OCI-LY3 (cell line): ENCODE data around the gene TAF3.

Source experiments
- H2AFZ ChIP-seq: fragments of 200-600, 300-600 bp; shearing (Covaris generic); 2 replicates; pipeline ENCODE4 v1.6.0; 2014; ENCODE audit warnings: antibody characterized with exemption, low read depth, low read length
- H3K27ac ChIP-seq: fragments of 200-600, 300-600 bp; sonication (generic); 2 replicates; pipeline ENCODE4 v1.5.1; 2014; ENCODE audit warnings: mild to moderate bottlenecking, low read length, moderate library complexity, mixed read lengths
- H3K27me3 ChIP-seq: fragments of 200-600, 300-600 bp; sonication (generic); 2 replicates; pipeline ENCODE4 v1.6.1; 2014; ENCODE audit warnings: low read depth, low read length, mixed read lengths
- H3K36me3 ChIP-seq: fragments of 200-600, 300-600 bp; sonication (generic); replicated peaks from 2 replicates; pipeline ENCODE3; 2014; ENCODE audit warnings: low read depth, low read length, mixed read lengths
- H3K4me1 ChIP-seq: fragments of 300-600, 200-600 bp; sonication (generic); 2 replicates; pipeline ENCODE4 v1.6.1; 2014; ENCODE audit warnings: low read length, mixed read lengths
- H3K4me2 ChIP-seq: fragments of 200-600, 300-600 bp; sonication (generic); 2 replicates; pipeline ENCODE4 v1.6.1; 2014; ENCODE audit warnings: low read length, mixed read lengths
- H3K4me3 ChIP-seq: fragments of 300-600, 200-600 bp; sonication (generic); 2 replicates; pipeline ENCODE4 v1.5.1; 2014; ENCODE audit warnings: antibody characterized with exemption, mild to moderate bottlenecking, low read length, moderate library complexity
- H3K79me2 ChIP-seq: fragments of 300-600, 200-600 bp; shearing (Covaris generic); 2 replicates; pipeline ENCODE4 v1.6.1; 2014; ENCODE audit warnings: mild to moderate bottlenecking, low read length, mixed read lengths
- H3K9ac ChIP-seq: fragments of 300-600, 200-600 bp; shearing (Covaris generic); 2 replicates; pipeline ENCODE4 v1.6.0; 2014; ENCODE audit warnings: mild to moderate bottlenecking, low read length, moderate library complexity
- H3K9me3 ChIP-seq: fragments of 200-600, 300-600 bp; shearing (Covaris generic); 2 replicates; pipeline ENCODE4 v1.6.1; 2014; ENCODE audit warnings: low read length, mixed read lengths; ENCODE audit not compliant: insufficient read depth
- H4K20me1 ChIP-seq: fragments of 200-600, 300-600 bp; sonication (generic); 2 replicates; pipeline ENCODE4 v1.6.1; 2016; ENCODE audit warnings: low read length, mixed read lengths; ENCODE audit not compliant: insufficient read depth
- EZH2phosphoT487 ChIP-seq: fragments of 200-600 bp; shearing (Covaris generic); IDR thresholded peaks from 2 replicates; pipeline ENCODE4 v1.6.1; 2018; ENCODE audit warnings: antibody characterized with exemption, mixed run types, low read depth
- TF ChIP-seq, protein P1 (sequence below): fragments of 200-600, 300-600 bp; sonication (generic); IDR thresholded peaks from 2 replicates; pipeline ENCODE4 v1.5.1; 2014; ENCODE audit warnings: antibody characterized with exemption, low read length, low read depth

The TAF3 gene

GRCh38 chr10:7908541-7909210 is 90.4 kb downstream of the TAF3 start:
- no peak overlapping the region for H3K9ac ChIP-seq
- H3K27me3 ChIP-seq: no peaks in the 10 kb centered on the region
- TF ChIP-seq, protein P1, sequence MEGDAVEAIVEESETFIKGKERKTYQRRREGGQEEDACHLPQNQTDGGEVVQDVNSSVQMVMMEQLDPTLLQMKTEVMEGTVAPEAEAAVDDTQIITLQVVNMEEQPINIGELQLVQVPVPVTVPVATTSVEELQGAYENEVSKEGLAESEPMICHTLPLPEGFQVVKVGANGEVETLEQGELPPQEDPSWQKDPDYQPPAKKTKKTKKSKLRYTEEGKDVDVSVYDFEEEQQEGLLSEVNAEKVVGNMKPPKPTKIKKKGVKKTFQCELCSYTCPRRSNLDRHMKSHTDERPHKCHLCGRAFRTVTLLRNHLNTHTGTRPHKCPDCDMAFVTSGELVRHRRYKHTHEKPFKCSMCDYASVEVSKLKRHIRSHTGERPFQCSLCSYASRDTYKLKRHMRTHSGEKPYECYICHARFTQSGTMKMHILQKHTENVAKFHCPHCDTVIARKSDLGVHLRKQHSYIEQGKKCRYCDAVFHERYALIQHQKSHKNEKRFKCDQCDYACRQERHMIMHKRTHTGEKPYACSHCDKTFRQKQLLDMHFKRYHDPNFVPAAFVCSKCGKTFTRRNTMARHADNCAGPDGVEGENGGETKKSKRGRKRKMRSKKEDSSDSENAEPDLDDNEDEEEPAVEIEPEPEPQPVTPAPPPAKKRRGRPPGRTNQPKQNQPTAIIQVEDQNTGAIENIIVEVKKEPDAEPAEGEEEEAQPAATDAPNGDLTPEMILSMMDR: no peak
- no peak for TF ChIP-seq EZH2phosphoT487
- H3K9me3 ChIP-seq: no peaks in the 10 kb centered on the region
- H2AFZ ChIP-seq: no peak overlapping the region
- H3K36me3 ChIP-seq: no peaks in the 10 kb centered on the region
- H3K4me2 ChIP-seq: no peak overlapping the region
- no peaks in the 10 kb centered on the region for H4K20me1 ChIP-seq
- no peak overlapping the region for H3K4me3 ChIP-seq
- no peaks in the 10 kb centered on the region for H3K4me1 ChIP-seq
- no peak overlapping the region for H3K27ac ChIP-seq
- no peaks in the 10 kb centered on the region for H3K79me2 ChIP-seq

- H3K36me3 ChIP-seq: no peaks in the 10 kb centered on the region
- no peak overlapping the region for H3K4me3 ChIP-seq
- H3K4me1 ChIP-seq: peaks cover 3% of the 10 kb centered on the region
- TF ChIP-seq, protein P1: no peak
- no peak for TF ChIP-seq EZH2phosphoT487
- no peak overlapping the region for H3K27ac ChIP-seq
- no peak overlapping the region for H2AFZ ChIP-seq
- no peaks in the 10 kb centered on the region for H3K79me2 ChIP-seq
- no peak overlapping the region; the same call in 1 of the 2 replicates for H3K4me2 ChIP-seq
- no peaks in the 10 kb centered on the region for H3K9me3 ChIP-seq
- no peaks in the 10 kb centered on the region for H4K20me1 ChIP-seq
- H3K9ac ChIP-seq: no peak overlapping the region
- H3K27me3 ChIP-seq: no peaks in the 10 kb centered on the region
Measured at GRCh38 chr10:7913126-7913872, 95.0 kb downstream of the TAF3 start.

DNA sequence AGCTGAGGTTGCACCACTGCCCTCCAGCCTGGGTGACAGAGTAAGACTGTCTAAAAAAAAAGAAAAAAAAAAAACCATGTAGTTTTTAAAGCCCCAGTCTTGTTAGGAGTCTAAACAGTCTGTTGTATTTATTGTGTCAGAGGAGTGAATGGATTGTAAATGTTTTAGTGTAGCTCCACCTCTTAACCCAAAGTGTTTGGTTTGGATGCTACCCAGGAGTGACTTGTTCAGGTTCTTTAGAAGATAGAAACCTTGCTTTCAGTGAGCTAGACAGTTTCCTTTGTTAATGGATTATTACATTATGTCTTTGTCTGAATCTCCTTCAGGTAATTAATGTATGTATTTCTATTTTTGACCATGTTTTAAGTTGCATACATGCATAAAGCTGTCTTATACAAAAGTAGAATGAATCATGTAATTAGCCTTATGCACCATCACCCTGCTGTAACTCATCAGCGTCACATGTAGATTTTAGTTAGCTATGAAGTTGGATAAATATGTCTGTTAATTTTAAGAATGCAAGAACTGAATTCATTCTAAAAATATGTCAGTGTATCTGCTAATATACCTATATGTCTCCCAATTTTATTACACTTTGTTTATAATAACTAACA is 97.7 kb downstream of the TAF3 start:
- no peaks in the 10 kb centered on the region for H3K27me3 ChIP-seq
- H3K4me2 ChIP-seq: no peak overlapping the region
- H3K27ac ChIP-seq: no peak overlapping the region
- no peak for TF ChIP-seq EZH2phosphoT487
- TF ChIP-seq, protein P1: no peak
- peaks cover 3% of the 10 kb centered on the region for H3K4me1 ChIP-seq
- no peak overlapping the region for H3K4me3 ChIP-seq
- H3K36me3 ChIP-seq: no peaks in the 10 kb centered on the region
- H3K9me3 ChIP-seq: no peaks in the 10 kb centered on the region
- H3K79me2 ChIP-seq: no peaks in the 10 kb centered on the region
- H4K20me1 ChIP-seq: no peaks in the 10 kb centered on the region
- H3K9ac ChIP-seq: no peak overlapping the region
- no peak overlapping the region for H2AFZ ChIP-seq

DNA sequence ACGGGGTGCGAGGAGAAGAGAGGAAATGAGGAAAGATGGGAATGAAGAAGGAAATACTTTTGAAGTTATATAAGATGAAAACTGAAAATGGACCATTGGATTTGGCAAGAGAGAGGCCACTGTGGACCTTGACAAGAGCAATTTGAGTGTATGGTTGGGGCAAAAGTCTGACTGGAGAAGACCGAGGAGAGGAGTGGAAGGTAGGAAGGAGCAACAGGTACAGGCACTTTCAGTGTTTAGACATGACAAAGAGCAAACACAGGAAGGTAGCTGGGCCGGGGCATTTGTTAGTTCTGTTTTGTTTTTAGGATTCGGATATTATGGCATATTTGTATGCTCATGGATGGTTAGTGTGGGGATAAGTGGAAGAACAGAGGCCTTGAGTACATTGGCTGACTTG is 99.4 kb downstream of the TAF3 start:
- Histone ChIP-seq H3K9me3 (no peaks in the 10 kb centered on the region), H3K79me2 (no peaks in the 10 kb centered on the region), H2AFZ (no peak overlapping the region), H3K4me3 (no peak overlapping the region), H3K27ac (no peak overlapping the region), H3K27me3 (no peaks in the 10 kb centered on the region), H3K36me3 (no peaks in the 10 kb centered on the region), H3K4me2 (no peak overlapping the region), H3K9ac (no peak overlapping the region), H4K20me1 (no peaks in the 10 kb centered on the region), H3K4me1 (peaks cover 3% of the 10 kb centered on the region)
- TF ChIP-seq EZH2phosphoT487: no peak
- TF ChIP-seq, protein P1: no peak
